Posterior vena cava (tissue), 2 donors: Measurements from ENCODE around the gene CDKN2B-AS1. TPM values are rescaled to one million over a fixed set of nuclear protein-coding genes. Genes with fewer than 3 reads are reported as not detected.

ENCODE experiments used
- DNase-seq: peaks from one replicate; pipeline ENCODE4 v3.0.0-alpha.2; 2020; ENCODE audit warnings: low spot score
- intact Hi-C, 2 donors: fragments of 100-400 bp; cut with DNase I; formaldehyde crosslinking; loops; one replicate each; pipeline versions ENCODE4 v1.14.1 to v1.14.2; 2022 to 2023
- total RNA-seq, 2 donors: library from RNA; stranded (reverse); fragmentation: NEBNext Ultra II Directional; extraction: Animal tissue kit (Norgen Biotek cat#: 25700); gene quantifications; one replicate each; pipeline ENCODE4 v1.2.1, GENCODE V29; 2021
- donor health status: DM: yes; HTN: yes; CAD: no.
- donor health status: DM: yes; HTN: yes; CAD: no.

Gene CDKN2B-AS1
- total RNA-seq, 2 donors from 2014 or later = 0.65 to 1.00 TPM

DNA sequence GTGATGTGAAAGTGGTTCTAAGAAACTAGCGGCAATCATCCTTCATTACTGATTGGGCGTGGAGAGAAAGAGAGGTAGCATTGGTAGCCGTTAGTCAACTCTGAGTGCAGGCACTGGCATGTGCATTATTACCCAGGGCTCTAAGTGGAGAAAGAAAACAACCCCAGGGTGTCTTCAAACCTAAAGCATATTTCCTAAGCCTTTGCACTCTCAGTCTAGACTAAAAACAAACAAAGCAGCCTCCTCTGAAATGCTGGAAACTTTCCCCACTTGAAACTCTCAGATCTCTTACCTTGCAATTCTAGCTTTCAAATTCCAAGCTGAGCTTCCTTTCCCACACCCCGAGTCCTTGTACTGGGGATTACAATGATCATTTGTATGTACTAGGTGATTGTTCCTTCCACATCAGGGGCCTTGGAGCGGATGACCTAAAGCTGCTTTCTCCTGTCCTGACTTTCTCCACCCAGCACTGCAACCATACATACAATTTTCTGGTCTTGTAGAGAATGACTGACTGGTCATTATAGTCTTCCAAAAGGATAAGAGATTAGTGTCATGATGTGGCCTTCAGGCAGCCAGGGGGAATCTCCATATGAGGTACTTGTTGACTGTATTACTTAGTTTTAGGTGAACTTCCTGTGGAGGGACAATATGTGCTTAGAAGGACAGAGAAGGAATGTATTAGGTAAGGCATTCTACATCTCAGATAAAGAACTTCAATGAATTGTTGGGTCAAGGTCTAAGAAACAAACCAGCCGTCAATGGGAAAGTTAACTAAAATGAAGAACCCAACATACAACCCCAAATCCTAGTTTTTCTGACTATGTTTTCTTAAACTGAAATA, 112.8 kb downstream of the CDKN2B-AS1 start:
- intact Hi-C loops = no loop called here
- DNase-seq = no peak

DNA sequence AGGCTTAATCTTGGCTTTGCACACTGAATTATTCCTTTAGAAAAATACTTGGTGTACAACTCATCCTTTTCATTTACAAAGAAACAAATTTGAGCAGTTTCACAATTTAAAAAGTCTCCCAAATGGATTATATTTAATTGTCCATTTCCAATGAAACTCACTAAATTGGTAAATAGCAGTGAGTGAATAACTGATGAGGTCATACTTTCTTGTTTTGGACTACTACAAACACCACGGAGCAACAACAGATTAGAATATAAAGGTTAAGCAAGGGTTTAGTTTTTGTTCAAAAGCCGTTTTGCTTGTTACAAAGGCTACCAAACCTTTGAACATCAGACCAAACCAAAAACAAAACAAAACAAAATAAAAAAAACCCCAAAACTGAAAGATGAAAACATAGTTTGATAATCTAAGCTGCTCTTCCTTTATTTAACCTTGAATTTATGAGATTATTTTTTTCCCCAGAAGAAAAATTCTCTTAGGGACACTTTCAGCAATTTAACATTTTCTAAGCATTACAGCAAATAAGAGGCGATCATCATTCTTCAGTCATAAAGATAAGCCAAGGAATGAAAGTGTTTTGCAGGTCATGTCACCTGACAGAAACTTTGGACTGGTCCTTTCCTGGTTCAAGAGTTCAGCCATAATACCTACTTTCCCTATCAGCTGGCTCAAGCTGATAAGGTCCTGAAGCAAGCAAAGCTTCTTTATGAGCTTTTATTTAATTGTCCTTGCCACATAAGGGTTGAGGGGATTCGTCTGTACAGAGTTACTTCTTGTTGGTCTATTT, 114.2 kb downstream of the CDKN2B-AS1 start:
- no peak for DNase-seq
- intact Hi-C loops = no loop called here

- intact Hi-C loops = no loop called here
- DNase-seq = no peak
Observed at GRCh38 chr9:22111176-22111953, 116.8 kb downstream of the CDKN2B-AS1 start.

DNA sequence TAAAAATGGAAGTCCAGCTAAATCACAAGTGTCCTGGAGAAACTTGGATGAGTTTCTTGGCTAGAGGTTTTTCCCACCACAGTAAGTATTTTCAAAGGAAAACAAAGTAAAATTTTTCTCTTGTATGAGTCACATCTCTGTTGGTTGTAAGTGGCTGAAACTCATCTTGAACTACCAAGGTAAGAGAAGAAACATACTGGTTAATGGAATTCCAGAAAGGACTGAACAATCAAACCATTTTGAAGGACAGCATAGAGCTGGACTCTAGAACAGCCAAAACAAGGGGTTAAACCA, 117.3 kb downstream of the CDKN2B-AS1 start:
- DNase-seq = no peak
- intact Hi-C loops = no loop called here

DNA sequence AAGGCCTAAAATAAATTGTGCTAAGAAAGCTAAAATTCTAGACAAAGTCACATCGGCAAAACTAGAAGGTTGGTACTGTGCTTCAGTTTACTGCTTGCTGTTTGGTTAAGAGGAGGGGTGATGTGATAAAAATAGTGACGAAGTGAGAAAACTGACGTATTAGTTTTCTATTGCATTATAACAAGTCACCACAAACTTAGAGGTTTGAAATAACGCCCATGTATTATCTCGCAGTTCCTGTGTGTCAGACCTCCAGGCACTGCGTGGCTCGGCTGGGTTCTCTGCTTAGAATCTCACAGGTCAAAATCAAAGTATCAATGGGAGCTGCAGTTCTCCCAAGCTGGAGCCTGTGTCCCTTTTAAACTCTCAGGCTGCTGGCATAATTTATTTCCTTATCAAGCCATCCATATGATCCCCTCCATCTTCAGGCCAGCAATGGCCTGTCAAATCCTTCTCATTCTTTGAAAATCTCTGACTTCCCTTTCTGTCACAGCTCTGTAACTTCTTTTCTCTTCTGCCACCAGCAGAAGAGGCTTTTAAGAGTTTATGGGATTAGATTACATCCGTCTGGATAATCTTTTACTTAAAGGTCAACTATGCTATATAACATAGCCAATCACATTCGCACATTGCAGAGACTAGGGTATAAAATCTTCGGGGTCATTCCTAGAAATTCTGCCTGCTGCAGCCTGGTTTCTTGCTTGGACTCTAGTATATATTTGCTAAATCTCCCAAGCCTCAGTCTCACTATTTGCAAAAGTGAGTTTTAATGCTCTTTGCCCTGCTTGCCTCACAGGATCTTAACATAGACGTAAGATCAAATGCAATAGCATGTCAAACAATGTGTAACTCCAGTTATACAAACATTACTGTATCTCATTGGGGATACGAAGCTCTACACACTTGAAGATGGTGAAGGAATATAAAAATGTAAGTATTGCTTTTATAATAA, 118.6 kb downstream of the CDKN2B-AS1 start:
- intact Hi-C loops = no loop called here
- no peak for DNase-seq

DNA sequence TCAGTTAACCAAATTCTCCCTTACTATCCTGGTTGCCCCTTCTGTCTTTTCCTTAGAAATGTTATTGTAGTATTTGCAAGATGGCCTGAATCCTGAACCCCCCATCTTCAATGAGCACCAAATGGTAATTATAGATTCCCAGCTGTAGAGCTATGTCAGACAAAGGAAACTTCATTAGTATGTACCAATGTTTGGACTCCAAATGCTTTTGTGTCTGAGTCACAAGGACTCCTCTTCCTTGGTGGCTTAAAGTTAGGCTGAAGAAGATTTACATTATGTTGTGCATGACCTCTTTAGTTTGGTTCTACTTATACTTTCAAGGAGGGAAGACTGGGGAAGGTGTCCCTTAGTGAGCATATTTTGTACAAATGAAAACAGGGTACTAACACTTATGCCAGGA, 120.4 kb downstream of the CDKN2B-AS1 start:
- intact Hi-C loops = no loop called here

DNA sequence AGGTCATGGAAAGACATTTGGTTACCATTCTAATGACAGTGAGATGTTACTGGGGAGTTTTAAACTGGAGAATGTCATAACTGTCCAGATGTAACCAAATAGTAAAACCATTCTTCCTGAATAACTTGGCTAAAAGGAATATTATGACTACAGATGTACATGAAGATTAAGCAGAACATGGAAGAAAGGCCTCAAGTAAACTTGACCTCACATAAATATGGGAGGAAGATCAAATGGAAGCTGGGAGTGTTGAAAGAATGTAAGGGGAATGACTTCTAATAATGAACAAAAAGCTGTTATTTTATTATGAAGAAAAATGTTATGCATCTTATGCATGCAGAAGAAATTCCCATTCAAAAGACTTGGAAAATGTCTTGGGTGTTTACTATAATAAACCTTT, 122.2 kb downstream of the CDKN2B-AS1 start:
- no peak for DNase-seq
- intact Hi-C loops = no loop called here

More for the DNA sequence above, 120.4 kb downstream of the CDKN2B-AS1 start:
- no peak for DNase-seq

GRCh38 chr9:22117511-22118384, 123.2 kb downstream of the CDKN2B-AS1 start:
- DNase-seq = no peak
- intact Hi-C loops = no loop called here

DNA sequence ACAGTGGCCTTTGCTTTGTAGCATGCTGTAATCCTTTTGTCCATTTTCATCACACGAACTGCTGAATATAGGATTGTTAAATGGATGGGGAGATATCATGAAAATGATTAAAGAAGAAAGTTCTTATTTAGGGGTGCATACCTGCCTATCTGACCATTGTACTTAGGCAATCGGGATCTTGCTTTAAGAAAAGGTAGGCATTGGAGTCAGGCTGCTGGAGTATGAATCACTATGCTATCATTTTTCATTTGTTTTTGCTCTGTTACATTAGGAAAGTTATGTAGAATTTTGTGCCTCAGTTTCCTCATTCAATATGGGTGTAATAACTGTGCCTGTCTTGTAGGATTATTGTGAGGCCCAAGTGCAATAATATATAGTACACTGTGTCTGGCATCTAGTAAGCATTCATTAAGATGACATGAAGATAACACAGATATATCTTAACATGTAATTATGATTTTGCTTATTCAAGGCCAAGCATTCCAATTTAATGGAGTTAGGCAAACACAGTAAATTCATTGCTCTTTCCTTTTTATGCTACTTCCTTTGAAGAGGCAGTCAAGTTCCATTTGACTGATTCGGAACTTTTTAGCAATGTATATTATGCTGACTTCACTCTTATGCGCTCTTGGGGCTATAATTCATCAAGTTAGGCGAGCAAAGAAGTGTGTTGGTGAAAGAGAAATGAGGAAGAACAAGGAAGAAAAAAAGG, 124.4 kb downstream of the CDKN2B-AS1 start:
- intact Hi-C loops = no loop called here
- no peak for DNase-seq

DNA sequence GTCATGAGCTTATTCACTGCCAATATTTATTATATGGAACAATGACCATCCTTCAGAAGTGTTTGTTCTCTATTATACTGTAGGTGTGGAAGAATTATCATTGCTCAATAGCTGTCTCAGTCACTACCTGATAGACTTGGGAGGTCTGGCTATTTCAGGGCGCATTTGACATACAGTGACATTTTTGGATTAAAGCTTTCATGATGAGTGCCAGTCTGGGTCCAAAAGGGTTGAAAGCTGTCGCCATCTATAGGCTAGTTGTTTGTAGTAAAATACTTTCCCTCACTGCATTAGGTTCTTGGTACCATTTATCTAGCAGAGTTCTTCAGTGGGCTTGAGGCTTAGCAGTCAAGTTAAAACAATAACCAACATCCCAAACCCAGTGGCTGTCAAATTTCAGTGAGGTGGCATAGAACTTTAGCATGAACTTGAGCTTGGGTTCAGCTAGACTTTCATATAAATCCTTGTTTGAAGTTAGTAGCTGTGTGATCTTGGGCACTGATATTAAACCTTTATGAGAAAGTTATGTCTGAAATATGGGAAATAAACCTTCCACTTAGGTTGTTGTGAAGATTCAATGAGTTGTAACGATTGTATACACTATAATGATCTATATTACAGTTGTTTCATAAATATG, 125.0 kb downstream of the CDKN2B-AS1 start:
- DNase-seq = no peak
- intact Hi-C loops = no loop called here

DNA sequence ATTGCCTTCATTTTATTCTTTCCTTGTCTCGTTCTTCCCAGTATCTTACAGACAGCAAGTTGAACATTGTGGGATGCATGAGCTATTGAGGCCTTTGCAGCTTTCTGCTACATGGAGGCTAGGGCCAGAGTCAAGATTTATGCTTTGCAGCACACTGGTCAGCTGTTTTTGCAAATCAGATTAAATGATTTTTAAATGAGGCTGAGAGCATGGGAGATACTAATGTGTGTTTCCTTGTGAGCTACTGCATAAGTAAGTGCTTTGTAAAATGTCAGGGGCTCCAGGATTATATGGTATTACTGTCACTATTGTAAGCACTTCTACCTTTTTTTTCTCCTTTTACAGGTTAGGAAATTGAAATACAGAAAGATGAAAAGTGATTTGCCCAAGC, 125.6 kb downstream of the CDKN2B-AS1 start:
- no peak for DNase-seq
- intact Hi-C loops = no loop called here

- no peak for DNase-seq
- intact Hi-C loops = no loop called here
Observed at GRCh38 chr9:22120595-22120994, 126.0 kb downstream of the CDKN2B-AS1 start.

DNA sequence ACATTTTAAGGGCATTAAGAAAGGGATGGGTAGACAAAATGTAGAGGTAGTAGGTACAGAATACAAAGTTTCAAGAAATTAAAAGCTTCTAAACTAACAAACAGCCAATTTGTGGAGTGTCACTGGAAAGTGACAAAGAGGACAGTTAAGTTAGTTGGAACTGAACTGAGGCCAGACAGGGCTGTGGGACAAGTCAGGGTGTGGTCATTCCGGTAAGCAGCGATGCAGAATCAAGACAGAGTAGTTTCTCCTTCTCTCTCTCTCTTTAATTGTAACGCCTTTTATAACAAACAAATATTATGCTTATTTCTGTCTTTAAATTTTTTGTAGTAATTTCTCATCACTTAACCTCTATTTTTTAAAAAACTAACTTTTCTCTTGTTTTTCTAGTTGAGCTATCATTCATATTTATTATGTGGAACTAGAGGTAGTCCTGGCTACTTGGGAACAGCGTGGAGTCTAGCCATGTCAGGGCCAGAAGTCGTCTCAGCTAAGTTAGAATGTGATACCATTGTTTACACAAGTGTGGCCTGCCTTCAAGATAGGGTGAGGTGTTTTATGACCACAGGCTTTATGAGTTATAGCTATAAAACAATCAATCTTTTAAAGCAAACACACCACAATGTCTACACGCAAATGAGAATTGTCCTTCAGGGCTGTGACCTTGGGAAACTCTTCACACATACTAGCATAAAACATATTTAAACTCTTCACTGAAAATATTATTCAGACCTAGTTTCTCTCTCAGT, 129.8 kb downstream of the CDKN2B-AS1 start:
- DNase-seq = no peak
- intact Hi-C loops = no loop called here

- no peak for DNase-seq
- intact Hi-C loops = no loop called here
Observed at GRCh38 chr9:22129133-22129532, 134.5 kb downstream of the CDKN2B-AS1 start.

- intact Hi-C loops = no loop called here
- DNase-seq = no peak
Observed at GRCh38 chr9:22129633-22130032, 135.0 kb downstream of the CDKN2B-AS1 start.

- intact Hi-C loops = no loop called here
- DNase-seq = no peak
Observed at GRCh38 chr9:22131817-22132216, 137.2 kb downstream of the CDKN2B-AS1 start.
